HG02759 (cell line): ENCODE data around the gene FADS1.
A peak's percentile ranks its signal among the peaks of the same experiment; 100 is the strongest.

Experiments used
- ATAC-seq: cut with Tn5 transposase; IDR thresholded peaks from one replicate; pipeline ENCODE4 v1.9.1; 2021; ENCODE audit warnings: mild to moderate bottlenecking, moderate library complexity; ENCODE audit not compliant: unreplicated experiment

The FADS1 gene

DNA sequence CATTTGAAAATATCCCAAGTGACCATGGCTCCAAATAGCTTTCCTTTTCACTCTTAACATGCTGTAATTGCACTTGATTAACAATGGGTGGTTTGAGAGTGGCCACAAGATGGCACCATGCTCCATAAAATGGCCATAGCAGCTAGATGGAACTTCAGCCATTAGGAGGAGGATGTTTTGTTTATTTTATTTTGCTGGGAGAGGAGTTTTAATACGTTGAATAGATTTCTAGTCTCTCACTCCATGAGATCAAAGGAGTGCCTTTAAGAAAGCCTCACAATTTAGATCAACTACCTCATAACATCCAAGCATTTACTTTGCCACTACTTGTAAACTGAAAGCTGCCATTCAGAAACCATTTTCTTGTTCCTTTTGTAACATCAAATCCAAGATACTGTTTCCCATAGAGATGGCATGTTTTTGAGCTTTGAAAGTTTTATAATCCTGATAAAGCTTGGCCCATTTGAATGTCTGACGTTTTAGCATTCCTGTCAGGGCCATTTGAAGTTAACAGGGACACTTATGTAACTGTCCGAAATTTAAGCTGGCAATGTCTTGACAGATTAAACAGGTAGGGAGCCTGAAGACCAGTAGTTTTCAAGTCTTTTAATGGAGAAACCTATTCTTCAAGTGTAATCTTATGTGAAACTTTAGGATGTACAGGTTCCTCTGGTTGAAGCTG is 19.4 kb downstream of the FADS1 start:
- no peak for ATAC-seq

DNA sequence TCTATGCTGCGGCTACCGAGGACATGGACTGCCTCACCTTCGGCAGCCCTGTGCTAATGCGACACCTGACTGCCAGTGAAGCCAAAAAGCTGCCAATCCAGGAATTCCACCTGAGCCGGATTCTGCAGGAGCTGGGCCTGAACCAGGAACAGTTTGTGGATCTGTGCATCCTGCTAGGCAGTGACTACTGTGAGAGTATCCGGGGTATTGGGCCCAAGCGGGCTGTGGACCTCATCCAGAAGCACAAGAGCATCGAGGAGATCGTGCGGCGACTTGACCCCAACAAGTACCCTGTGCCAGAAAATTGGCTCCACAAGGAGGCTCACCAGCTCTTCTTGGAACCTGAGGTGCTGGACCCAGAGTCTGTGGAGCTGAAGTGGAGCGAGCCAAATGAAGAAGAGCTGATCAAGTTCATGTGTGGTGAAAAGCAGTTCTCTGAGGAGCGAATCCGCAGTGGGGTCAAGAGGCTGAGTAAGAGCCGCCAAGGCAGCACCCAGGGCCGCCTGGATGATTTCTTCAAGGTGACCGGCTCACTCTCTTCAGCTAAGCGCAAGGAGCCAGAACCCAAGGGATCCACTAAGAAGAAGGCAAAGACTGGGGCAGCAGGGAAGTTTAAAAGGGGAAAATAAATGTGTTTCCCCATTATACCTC is 20.8 kb downstream of the FADS1 start:
- no peak for ATAC-seq

DNA sequence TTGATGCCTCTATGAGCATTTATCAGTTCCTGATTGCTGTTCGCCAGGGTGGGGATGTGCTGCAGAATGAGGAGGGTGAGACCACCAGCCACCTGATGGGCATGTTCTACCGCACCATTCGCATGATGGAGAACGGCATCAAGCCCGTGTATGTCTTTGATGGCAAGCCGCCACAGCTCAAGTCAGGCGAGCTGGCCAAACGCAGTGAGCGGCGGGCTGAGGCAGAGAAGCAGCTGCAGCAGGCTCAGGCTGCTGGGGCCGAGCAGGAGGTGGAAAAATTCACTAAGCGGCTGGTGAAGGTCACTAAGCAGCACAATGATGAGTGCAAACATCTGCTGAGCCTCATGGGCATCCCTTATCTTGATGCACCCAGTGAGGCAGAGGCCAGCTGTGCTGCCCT is 21.3 kb downstream of the FADS1 start:
- ATAC-seq: no peak

DNA sequence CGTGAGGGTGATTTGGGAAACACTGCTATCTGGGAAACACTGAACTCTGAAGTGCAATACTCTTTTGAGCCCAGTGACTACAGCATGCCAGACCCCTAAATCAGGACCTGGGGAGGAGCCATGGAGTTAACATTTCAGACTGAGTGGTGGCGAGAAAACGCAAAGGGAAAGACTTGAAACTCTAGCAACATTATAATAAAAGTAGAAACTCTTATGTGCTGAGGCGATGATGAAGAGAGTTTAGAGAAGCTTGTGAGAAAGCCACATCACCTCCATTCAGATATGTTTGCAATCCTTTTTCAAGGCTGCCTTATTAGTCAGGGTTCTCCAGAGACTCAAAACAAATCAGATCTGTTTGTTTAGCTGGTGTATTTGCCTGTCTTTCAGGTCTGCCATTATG is 22.2 kb downstream of the FADS1 start:
- no peak for ATAC-seq

DNA sequence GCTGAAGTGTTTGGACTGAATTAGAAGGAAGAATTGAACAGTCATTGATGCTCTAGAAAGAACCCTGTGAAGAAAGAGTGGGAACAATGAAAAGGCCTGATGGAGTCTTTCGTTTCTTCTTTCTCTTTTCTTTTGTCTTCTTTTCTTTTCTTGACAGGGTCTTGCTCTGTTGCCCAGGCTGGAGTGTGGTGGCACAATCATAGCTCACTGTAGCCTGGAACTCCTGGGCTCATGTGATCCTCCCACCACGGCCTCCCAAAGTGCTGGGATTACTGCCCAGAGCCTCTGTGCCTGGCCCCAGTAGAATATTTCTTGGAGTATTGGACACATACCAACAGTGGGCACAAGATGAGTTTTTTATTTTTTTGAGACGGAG is 23.0 kb downstream of the FADS1 start:
- no peak for ATAC-seq

DNA sequence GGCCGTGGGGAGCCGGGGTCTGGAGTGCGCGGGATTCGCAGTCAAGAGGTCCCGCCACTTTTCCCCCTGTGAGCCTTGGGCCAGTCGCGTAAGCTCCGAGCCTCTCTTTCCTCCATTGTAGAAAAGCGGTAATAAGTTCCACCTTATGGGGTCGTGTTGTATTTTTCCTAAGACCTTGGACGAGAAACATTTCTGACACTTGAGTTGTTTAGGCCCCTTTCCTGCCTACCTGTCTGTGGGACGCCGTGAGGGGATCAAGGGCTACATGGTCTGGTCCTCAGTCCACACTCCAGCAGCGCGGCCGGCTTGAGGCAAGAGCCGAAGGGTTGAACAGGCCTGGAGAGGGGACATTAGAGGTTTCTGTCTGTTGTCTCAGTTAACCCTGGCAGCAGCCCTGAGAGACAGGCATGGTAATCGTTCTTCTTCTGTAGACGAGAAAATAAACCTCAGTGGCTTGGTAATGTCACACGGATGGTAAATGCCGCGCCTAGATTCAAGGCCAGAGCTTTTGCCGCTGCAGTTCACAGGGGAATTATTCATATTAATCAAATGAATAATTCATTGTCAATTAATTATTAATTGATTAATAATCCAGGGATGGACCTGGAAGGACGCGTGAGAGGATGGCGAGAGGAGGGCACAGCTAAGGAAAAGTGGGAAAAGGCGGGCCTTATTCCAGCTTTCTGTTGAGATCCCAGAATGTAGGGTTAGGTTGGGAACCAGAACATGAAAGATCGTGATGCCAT is 23.5 kb downstream of the FADS1 start:
- ATAC-seq: peak; percentile 7

DNA sequence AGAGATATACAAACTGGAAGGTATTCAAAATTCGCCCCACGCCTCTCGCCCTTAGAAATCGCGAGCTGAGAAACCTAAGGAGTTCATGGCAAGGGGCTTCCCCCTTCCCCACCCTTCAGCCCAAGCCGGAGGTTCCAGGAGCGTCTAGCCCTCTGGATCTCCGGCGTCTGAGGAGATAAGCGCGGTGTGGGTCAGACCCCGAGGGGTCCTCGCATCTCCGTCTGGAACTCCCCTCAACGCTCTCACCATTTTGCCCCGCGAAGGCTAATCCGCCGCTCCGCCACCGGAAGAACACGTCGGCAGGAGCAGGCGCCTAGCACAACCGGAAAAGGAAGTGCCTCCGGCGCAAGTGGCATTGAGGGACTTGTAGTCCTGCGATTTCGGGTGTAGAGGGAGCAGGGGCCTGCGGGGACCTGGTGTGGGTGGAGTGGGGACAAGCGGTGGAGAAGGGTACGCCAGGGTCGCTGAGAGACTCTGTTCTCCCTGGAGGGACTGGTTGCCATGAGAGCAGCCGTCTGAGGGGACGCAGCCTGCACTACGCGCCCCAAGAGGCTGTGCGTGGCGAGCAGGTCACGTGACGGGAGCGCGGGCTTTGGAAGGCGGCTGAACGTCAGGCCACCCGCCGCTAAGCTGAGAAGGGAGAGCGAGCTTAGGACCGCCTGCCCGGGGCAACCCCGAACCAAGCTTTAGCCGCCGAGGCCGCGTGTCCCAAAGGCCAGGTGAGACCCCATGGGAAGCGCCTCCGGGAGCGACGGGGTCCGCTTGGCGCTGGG is 24.3 kb downstream of the FADS1 start, which contains the start of the genes FEN1 and TMEM258:
Gene FEN1, plus strand, starts transcription at position 602 of the 773 bp plus-strand sequence. CDS start 2,451 bp downstream, outside the sequence.
Gene TMEM258, minus strand, starts transcription at position 290 of the 773 bp plus-strand sequence. Its CDS starts 41 bp downstream, at position 249.
- peak; percentile 89 for ATAC-seq

DNA sequence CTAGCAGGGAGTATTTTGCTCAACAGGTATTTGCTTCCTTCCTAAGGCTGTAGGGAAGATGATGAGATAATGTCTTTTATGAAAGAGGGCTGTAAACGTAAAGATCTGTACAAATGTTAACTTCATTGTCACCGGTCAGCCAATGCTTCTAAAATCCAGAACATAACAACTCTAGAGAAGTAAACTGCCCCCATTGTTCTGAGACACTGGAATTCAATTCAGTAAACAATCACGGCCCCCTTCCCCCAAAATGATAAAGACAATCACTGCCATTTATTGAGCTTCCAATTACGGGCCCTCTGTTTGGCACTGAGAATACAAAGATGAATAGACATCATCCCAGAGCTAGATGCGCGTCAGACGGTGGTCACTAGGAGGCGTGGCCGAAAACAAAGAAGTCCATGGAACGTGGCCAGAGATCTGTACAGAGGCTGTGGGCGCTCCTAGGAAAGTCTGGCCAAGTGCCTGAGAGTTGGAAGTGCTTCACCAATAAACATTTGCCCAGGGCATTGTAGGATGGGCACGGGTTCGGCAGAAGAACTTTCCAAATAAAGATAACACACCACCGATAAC is 25.0 kb downstream of the FADS1 start:
- ATAC-seq: no peak

DNA sequence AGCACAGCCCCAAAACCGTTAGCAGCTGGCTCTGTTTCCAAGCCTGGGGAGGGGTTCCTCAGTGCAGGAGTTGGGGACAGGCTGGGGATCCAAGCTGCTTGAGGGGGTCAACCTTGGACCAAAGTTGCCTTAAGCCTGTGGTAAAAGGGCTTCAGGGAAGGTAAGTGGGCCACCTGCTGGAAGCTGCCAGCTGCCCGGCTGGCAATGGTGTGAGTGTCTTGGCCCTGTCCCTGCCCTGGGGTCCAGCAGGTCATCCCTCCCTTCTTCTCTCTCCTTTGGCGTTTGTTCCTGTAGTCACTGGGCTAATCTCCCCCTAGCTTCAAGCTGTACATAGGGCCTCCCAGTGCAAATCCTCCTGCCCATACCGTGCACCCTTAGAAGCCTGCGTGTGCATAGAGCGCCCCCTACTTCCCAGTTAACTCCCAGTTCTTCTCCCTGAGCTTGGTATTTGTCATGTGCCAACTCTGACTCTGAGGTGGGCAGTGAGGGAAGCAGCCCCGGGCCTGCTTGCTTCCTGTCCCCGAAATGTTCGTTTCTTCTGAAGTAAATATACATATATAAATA is 28.8 kb downstream of the FADS1 start:
- no peak for ATAC-seq

DNA sequence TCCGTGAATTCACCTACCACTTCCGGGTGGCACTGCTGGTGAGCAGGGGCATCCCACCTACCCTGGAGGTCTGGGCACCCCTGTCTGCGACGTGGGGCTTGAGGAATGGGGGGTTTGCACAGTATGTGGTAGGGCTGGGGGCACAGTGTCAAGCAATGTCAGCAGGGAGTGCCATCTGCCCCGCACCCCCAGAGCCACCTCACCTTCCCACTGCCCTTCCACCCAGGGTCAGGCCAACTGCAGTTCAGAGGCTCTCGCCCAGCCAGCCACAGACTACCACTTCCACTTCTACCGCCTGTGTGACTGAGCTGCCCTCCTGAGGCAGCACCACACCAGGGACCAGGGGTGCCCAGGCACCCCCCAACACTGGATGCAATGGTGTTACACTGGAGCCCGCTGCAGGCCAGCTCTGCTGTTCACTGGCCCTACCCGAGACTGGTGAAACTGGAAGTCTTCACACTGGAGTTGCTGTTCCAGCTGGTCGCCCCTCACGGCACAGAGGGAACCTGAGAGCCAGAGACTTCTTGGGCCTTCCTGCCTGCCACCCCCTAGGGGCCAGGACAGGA is 30.9 kb downstream of the FADS1 start:
- no peak for ATAC-seq

DNA sequence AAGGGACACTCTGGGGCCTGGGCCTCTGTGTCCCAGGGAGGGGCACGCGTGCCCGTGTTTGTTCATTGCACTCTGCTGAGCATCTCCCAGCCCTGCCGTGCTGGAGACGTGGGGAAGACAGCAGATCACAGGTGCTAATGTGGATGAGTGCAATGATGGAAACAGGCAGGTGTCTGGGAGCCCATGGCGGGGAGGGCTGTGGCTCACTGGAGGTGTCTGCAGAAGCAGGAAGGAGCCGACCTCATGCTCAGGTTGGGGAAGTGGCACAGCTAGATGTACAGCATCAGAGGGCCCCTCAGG is 32.3 kb downstream of the FADS1 start:
- ATAC-seq: no peak

DNA sequence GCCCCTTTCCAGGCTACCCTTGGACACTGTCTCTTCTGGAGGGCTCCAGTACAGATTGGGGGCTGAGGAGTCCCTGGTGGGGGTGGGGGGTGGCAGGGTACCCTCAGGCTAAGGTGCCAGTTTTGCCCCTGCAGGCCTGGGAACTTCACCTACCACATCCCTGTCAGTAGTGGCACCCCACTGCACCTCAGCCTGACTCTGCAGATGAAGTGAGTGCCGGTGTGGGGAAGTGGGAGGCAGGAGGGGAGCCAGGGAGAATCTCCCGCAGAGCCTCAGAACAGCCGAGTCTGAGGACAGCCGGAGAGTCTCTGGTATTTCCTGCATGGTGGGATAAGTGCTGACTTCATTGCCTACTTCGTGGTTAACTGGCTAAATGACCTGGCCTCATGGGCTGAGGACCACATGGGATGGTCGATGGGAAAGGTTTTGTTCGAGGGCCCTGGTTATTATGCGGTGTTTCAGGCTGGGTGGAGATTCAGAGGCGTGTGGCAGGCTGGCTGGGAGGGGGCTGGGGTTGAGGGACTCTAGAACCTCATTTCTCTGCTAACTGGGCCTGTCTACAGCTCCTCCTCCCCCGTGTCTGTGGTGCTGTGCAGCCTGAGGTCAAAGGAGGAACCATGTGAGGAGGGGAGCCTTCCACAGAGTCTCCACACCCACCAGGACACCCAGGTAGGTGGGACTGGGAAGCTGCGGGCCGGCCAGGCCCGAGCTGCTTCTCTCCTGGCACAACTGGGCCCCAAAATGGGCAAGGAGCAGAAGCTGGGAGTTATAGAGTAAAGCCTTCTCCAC is 32.9 kb downstream of the FADS1 start:
- ATAC-seq: no peak

DNA sequence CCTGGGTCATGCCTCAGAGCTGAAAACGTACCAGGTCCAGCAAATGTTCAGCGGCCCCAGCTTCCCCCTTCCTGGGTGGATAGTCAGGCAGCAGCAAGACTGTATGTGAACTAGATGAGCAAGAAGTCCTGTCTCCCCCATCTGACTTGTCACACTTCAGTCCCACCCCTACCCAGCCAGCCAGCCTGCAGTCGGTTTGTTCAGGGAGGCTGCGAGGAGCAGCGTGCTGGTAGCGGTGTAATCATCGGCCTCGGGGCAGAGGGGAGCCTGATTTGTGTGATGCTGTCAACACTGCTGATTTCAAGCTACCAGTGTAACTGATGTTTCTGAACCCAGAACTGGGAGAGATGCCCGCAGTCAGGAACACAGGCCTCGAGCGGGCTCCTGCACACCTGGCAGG is 34.0 kb downstream of the FADS1 start:
- ATAC-seq: no peak

DNA sequence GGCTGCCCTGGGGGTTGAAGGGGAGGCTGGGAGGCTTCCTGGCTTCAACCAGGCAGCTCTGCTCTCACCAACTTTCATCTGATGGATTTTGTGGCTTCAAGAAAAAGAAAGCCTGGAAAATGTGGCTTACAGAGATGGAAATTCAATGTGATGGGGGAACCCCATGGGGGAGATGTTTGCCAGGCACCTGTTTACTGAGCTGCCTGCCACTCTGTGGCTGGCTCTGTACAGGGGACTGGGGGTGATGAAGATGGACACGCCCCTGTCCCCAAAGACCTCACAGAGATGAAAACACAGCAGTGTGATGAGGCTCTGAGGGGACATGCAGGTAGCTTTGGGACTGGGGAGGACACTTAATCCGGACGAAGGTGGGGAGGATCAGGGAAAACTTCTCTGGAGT is 34.5 kb downstream of the FADS1 start:
- no peak for ATAC-seq

DNA sequence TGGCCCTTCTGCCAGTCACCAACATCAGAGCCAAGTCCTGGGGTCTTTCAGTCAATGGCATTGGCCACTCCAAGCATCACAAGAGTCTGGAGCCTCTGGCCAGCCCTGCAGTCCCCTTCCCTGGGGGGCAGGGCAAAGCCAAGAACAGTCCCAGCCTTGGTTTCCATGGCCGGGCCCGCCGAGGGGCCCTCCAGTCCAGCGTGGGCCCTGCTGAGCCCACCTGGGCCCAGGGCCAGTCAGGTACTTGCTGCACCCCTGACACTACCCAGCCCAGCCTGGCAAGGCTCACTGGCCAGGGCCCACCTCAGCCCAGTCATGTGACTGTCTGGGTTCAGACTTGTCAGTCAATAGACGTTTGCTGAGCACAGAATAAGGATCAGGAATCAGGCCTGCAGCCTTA is 35.2 kb downstream of the FADS1 start:
- ATAC-seq: no peak

DNA sequence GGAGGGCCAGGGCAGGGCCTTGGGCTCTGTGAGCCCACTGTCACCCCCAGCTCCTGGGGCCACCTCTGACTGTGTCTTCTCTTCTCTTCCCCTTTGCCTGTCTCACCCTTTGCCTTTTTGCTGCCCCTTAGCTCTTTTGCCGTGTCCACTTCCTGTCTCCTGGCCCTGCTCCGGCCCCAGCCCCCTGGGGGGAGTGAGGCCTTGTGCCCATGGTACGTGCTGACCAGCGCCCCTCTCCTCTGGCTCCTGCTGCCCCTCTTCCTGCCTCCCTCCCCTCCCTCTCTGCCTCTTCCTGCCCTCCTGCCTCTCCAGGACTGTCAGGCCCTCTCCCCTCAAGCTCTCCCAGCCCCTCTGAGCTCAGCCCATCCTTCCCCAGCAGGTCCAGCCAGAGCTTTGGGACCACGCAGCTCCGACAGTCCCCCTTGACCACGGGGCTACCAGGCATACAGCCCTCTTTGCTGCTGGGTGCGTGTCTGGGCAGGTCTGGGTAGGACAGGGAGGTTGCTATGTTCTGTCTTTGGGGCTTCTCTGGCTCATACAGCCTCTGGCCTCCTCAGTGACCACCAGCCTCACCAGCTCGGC is 36.1 kb downstream of the FADS1 start:
- no peak for ATAC-seq

DNA sequence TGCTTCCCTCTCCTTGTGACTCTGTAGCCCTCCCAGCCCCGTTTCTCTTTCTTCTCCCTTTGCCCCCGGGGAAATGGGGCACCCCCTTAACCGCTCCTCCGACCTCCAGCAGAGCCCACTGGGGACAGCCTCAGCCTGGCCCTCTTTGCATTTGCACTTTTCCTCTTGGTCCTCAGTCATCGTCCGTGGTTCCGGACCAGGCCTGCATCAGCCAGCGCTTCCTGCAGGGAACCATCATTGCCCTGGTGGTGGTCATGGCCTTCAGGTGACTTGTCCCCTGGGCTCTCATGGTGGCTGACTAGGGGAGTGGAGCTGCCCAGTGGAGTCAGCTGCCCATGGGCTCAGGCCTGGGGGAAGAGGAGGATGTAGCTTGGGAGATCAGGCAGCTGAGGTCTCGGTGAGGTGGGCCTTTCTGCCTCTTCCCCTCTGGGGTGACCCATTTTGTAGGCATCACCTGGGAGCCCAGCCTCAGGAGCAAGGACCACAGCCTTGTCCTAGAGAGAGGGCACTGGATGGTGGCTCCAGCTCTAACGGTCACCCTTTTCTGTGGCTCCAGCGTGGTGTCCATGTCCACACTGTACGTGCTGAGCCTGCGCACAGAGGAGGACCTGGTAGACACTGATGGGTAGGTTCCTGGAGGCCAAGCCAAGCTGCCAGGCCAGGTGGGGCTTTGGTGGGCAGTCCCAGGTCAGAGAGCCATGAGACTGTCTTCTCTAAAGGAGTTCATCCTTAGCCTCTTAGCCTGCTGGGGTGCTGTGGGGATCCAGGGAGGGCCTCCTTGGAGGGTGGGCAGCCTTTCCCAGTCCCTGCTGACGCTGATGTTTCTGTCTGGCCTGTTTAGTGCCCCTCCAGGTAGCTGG is 36.9 kb downstream of the FADS1 start:
- no peak for ATAC-seq

DNA sequence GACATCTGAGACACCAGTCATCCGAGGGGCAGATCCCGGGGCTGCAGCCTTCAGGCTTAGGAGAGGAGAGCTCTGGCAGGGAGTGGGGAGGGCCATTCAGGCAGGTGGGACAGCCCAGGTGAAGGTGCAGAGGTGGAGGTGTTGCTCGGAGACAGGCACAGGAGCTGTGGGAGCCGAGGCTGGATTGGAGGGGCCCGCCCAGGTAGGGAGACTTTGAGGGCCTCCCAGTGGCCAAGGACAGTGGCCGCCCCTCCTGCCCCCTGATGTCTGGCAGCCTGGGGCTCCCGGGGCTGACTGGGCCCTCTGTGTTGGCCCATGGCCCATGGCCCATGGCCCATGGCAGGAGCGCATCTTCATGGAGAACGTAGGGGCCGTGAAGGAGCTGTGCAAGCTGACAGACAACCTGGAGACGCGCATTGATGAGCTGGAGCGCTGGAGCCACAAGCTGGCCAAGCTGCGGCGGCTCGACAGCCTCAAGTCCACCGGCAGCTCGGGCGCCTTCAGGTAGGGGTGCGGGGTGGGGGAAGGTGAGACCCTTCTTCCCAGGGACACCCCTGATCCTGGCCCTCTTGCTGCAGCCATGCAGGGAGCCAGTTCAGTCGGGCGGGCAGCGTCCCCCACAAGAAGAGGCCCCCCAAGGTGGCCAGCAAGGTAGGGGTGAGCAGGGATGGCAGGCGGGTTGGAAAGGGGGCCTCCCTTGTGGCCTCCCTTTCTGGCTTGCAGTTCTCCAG is 37.7 kb downstream of the FADS1 start:
- ATAC-seq: no peak
